Suppressor macrophage (primary cell): ENCODE results near the gene ALDH8A1.
"Not testable (repeated sequence)": the region's sequence is repeated elsewhere in the genome, so short reads cannot be mapped to it uniquely, and the experiment has no call there.

Source experiments
- DNase-seq, 4 experiments: peaks; one replicate each; pipeline ENCODE4 v3.0.0-alpha.2; 2020 to 2022

The ALDH8A1 gene

GRCh38 chr6:134910593-134910935 lies 39.3 kb downstream of the ALDH8A1 start:
- no peak for DNase-seq

DNA sequence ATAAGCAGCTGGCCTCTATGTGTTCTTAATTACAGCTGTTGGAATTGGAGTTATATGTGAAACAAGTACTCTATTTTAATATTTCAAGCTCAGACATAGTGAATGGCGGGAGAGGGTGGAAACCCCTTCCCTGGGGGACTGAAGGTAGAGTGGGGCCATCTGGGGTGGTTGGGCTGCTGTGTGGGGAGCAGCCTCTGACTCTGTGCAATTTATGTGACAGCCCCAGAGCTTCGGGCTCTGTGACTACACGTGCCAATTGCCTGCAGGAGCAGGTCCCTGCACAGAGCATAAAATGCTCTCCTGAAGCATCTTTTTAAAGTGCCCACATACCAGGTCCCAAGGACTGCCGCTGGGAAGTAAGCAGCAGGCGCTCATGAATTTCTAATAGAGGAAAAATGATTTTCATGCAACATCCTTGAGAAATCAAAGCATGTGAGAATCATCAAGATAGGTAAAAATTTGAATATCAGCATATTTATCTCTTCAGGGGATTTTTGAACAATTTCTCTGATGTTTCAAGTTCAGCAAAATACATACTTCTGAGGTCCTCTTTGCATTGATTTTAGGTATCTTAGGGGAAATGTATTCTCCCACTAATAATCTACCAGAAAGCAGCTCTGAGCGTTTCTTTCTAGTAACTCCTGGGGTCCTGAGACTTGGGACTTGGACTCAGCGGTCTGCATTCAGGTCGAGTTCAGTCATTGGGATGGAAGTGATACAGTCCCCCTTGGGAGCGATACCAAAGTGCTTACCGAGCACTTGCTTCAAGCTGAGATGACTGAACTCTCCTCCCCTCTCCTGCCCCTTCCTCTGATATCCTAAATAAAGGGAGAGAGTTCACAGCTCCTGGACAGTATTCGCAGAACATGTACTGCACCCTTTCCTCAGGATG lies 40.0 kb downstream of the ALDH8A1 start:
- no peak for DNase-seq

DNA sequence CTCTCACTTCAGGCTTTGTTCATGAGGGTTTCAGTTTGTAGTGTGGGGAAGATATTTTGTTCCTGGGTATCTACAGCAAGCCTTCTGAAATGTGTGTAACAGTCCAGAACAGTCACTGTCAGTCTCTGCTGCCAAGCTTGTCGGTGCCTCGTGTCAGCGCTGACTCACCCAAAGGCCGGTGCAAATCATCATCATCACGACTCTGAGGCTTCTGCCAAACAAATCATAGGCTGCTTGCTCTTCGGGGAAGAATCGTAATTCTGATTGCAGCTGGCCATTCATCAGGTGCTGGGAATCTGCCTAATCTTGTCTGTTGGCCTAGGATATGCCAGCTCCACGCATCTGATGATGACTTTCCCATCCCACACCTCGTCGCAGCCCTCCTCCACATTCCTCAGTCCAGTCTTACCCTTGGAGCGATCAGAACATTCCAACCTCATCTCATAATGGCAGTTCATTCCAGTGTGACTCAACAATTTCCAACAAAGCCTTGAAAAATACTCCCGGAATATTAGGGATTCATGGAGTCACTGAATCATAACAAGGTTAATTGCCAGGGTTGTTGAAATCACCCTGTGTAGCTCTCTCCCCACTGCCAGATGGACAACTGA lies 40.9 kb downstream of the ALDH8A1 start:
- DNase-seq: no peak

- DNase-seq: not testable (repeated sequence)
Measured at GRCh38 chr6:134904731-134905130, 45.2 kb downstream of the ALDH8A1 start.

DNA sequence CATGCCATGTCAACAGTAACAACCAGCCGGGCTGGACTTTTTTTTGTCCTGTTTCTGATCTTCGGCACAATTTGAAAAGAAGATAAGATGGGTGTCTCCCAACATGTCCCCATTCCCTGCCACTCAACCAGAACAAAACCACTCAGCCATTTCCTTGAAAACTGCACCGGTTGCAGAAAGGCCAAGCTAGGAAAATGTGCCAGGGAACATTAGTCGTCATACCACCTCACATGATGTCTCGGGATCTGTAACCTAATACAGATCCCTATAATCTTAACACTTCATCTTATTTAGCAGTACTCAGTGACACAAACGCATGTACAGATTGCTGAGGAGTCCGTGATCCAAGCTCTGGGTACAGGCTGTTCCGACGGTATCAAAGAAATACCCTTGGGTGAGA lies 46.5 kb downstream of the ALDH8A1 start:
- DNase-seq: no peak

- no peak for DNase-seq
Measured at GRCh38 chr6:134902936-134903335, 47.0 kb downstream of the ALDH8A1 start.

DNA sequence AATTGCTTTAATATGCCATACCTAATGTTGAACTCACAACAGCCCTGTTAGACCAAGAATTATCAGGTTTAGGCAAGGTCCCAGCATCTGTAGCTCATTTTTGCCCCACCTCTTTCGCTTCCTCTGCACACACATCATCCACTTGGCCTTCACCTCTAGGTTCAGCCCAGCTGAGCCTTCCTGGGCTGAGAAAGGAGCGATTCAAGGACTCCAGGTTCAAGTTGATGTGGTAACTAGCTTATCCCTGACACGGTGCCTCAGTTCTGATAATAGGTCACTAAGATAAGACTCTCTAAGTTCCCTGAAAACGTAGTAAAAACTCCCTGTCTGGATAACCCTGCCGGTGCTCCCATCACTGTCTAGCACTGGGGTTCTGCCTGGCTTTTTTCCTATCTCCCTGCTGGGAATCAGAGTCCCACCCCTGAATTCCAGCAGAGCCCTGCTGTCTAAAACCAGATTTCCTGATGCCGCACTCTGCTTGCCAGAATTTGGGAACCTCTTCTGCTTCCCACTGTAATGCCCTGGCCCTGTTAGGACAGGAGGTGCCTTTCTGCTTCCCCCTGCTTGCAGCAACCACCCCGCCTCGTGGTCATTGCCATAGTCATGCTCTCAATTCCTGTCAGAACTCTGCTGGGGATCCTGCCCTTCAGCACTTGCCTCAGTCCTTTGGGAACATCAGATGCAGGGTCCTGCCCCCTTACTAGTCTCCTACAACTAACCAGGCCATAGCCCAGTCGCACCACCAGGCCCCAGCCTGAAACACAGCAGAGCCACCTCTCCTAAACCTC lies 47.6 kb downstream of the ALDH8A1 start:
- DNase-seq: peak in 1 of 4 experiments; percentile 7

- DNase-seq: no peak
Measured at GRCh38 chr6:134898575-134898974, 51.3 kb downstream of the ALDH8A1 start.

- not testable (repeated sequence) for DNase-seq
Measured at GRCh38 chr6:134898166-134898565, 51.7 kb downstream of the ALDH8A1 start.

DNA sequence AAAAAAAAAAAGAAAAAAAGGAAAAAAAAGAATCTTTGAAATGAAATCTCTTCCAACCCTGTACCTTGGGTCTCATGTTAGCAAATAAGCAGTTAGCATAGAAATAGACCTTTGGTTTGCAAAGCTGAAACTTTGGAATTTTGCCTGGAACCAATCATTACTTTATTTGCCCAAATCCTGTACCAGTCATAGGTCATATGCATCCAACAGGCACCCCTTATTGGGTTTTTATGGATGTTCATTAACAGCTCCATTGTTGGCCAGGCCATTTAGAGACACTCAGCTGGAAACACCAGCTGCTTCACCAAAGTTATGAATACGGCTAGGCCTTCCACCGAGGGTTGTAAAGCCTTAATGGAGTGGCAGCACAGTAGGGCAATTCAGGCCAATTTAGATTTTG lies 53.0 kb downstream of the ALDH8A1 start:
- DNase-seq: no peak

DNA sequence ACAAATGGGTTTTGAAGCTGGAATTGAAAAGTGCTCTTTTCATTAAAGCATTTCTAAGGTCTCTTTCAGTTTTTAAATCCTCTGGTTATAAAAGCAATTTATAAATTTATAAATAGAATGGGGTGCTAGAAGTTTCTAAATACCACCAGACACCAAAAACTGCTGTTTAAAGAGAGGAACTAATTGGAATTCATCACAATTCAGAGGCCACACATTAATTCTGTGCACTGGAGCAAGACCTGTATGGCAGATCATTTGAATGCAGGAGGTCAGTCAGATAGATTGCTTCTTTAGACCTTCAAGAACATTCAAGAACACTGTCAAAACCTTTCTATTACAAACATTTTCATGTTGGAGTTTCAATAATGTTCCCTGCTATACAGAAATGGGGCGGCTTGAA lies 55.1 kb downstream of the ALDH8A1 start:
- no peak for DNase-seq

- no peak for DNase-seq
Measured at GRCh38 chr6:134892362-134892761, 57.5 kb downstream of the ALDH8A1 start.

DNA sequence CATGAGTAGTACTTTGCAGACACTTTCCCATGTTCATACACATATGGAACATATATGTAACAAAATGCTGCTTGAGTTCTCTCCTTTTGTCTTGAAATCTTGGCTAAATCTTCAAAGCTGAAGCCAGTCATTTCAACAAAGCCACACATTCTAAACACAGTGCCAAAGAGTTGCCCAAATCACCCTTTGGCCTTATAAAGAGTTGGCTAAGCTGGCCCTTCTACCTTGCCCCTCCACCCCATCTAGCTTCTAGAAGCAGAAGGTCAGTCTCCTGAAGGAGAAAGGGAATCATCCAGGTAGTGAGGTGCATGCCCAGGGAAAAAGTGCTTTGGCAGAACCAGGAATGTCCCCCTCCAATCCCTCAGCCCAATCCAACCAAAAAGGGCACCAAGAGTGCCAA lies 58.3 kb downstream of the ALDH8A1 start:
- DNase-seq: no peak

DNA sequence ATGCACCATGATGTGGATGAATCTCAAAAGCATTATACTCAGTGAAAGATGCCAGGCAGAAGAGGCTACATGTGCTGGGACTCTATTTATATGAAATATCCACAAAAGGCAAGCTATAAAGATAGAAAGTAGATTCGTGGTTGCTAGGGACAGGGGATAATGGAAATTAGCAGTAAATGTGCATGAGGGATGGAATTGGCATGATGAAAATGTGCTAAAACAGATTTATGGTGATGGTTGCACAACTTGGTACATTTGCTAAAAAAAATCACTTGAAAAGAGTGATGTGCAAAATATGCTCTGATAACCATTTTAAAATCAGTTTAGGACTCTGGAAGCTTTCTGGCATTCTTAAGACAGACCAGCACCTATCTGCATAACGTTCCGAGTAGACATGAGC lies 61.6 kb downstream of the ALDH8A1 start:
- DNase-seq: no peak

GRCh38 chr6:134884752-134885151 lies 65.1 kb downstream of the ALDH8A1 start:
- DNase-seq: no peak

DNA sequence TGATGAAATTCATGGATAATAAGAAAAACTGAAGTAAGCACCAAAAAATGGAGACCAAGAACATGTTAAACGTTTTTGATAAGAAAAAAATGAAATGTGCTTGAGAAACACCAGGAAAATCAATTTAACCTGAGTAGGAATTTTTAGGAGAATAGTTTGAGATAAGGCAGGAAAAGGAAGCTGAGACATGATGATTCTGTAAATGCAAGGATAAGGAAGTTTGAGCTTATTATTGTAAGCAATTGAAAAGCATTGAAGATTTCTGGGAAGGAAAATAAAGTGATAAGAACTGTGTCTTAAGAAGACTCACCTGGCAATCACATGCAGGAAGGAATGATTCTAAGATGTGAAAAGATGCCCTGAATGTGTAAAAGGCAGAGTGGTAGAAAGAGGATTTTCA lies 66.6 kb downstream of the ALDH8A1 start:
- no peak for DNase-seq

- peak; percentile 68 to 88 (median 81) for DNase-seq
Measured at GRCh38 chr6:134882426-134883038, 67.4 kb downstream of the ALDH8A1 start.

- no peak for DNase-seq
Measured at GRCh38 chr6:134880487-134881190, 69.3 kb downstream of the ALDH8A1 start.

DNA sequence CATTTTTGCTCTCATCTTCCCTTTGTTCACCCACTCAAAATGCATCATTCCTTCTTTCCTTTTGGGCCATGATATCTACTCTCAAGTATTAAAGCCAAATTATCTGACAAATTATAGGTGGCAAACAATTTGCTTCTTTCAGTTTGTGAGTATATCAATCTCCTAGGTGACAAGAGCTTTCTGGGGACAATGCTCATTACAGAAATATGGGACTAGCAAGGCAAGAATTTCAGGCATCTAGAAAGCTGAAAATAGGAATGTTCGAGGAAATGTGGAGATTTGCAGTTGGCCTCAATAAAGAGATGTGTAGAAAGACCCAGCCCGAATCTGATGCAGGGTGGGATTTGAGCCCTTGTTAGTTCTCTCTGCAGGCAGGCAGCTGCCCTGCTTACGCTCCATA lies 71.8 kb downstream of the ALDH8A1 start:
- no peak for DNase-seq

DNA sequence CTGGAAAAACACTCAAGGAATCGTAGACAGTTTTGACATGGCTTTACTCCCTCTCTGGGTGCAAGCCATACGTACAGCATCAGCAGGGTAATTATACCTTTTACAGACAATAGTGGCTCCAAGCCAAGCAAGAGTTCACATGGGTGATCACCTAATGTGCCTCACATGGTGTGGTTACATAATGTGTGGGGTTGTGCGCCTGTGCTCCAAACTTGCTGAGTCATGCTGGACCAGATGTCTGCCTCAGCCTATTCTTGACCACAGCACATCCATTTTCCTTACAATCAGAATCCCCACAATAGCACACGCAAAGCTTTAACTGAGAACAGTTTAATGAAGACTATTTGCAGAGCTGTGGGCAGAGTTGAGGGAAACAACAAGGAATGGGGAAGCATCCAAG lies 74.5 kb downstream of the ALDH8A1 start:
- DNase-seq: peak in 2 of 4 experiments; percentile 3 to 7

DNA sequence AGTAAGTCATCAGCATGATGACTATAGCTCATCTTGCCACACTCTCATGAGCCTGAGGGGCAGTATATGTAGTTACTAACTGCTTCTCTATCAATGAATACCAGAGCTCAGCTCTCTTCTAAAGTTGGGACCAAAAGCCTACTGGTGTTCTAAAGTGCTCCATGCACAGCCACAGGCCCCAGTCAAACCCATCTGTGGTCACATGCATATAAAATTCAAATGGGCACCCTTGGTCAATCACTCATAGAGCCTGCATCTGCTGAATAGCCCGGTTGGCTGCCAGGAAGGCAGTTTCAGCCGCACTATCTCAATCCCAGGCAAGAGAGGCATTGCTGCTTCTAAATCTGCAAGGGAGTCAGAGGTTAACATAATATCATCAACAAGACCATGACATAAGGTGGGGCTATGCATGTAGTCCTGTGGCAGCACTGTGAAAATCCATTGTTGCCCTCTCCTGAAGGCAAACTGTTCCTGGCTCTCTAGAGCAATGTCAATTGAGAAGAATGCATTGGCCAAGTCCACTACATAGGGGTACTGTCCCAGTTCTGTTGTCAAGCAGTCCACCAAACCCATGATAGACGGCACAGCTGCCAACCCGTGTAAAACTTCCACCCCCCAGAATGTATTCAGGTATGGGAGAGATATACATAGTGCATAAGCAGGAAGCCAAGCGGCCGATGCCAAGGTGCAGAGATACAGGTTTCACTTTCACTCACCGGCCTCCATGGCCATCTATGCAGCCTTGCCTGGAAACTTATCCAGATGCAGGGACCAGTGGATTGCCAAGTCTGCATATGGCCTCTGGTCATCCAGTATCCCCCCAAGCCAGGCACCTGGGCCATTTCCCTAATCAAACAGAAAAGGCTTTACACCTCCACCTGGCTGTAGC lies 76.2 kb downstream of the ALDH8A1 start:
- no peak for DNase-seq
